Peyer's patch (tissue), 4 donors: ENCODE data around the gene IGF2R. TPM values are rescaled to one million over a fixed set of nuclear protein-coding genes. Genes with fewer than 3 reads are reported as not detected.

Experiments used
- DNase-seq, 3 donors: peaks; one replicate each; pipeline ENCODE4 v3.0.0-alpha.2; 2017 to 2019
- H3K27ac ChIP-seq, 4 donors: fragments of 200-600 bp; sonication (generic); one replicate each; pipeline ENCODE4 v1.5.1; 2016 to 2019
- H3K27me3 ChIP-seq, 2 donors: fragments of 200-600 bp; sonication (generic); one replicate each; pipeline ENCODE4 v1.5.1; 2019
- H3K36me3 ChIP-seq, 3 donors: fragments of 200-600 bp; sonication (generic); one replicate each; pipeline ENCODE4 v1.5.1; 2016 to 2019
- H3K4me1 ChIP-seq, 4 donors: fragments of 200-600 bp; sonication (generic); one replicate each; pipeline ENCODE4 v1.5.1; 2016 to 2019
- H3K4me3 ChIP-seq, 4 donors: fragments of 200-600 bp; sonication (generic); 1 replicate in 3 of 4; 2 replicates in 1 of 4; pipeline ENCODE4 v1.5.1; 2016 to 2019; ENCODE audit warnings: mild to moderate bottlenecking in 1 of 4
- H3K9me3 ChIP-seq, 4 donors: fragments of 200-600 bp; sonication (generic); one replicate each; pipeline ENCODE4 v1.5.1; 2016 to 2019; ENCODE audit warnings: mild to moderate bottlenecking in 1 of 4
- POLR2A ChIP-seq, 2 donors: fragments of 450-650 bp; IDR thresholded peaks; one replicate each; pipeline ENCODE4 v1.5.1; 2017; ENCODE audit warnings: antibody characterized with exemption in 2 of 2, mild to moderate bottlenecking in 2 of 2, moderate library complexity in 2 of 2
- total RNA-seq, 4 donors: library from RNA; depleted of rRNA; stranded (reverse); fragments of >200 nt; gene quantifications; one replicate each; pipeline ENCODE4 v1.1.0, GENCODE V29; 2016
- TF ChIP-seq, protein P1 (sequence below), 6 experiments: fragments of 450-650 bp in 4 of 6; fragments of 200-600 bp in 2 of 6; sonication (generic) in 1 of 6; IDR thresholded peaks; one replicate each; pipeline ENCODE4 v1.5.1; 2017 to 2019; ENCODE audit warnings: antibody characterized with exemption in 6 of 6, mild to moderate bottlenecking in 3 of 6, moderate library complexity in 1 of 6

The IGF2R gene
- total RNA-seq, 4 donors from 2014 or later: 48.7 to 86.5 (median 82.3) TPM

GRCh38 chr6:160156842-160157241, 188.0 kb downstream of the IGF2R start:
- H3K4me3 ChIP-seq: no peak overlapping the region
- H3K27ac ChIP-seq: no peak overlapping the region
- DNase-seq: no peak
- no peaks in the 10 kb centered on the region for H3K27me3 ChIP-seq
- H3K9me3 ChIP-seq: peaks cover 0 to 6% (median 0%) of the 10 kb centered on the region in 4 donors
- no peaks in the 10 kb centered on the region for H3K36me3 ChIP-seq
- no peaks in the 10 kb centered on the region for H3K4me1 ChIP-seq
- TF ChIP-seq, protein P1, sequence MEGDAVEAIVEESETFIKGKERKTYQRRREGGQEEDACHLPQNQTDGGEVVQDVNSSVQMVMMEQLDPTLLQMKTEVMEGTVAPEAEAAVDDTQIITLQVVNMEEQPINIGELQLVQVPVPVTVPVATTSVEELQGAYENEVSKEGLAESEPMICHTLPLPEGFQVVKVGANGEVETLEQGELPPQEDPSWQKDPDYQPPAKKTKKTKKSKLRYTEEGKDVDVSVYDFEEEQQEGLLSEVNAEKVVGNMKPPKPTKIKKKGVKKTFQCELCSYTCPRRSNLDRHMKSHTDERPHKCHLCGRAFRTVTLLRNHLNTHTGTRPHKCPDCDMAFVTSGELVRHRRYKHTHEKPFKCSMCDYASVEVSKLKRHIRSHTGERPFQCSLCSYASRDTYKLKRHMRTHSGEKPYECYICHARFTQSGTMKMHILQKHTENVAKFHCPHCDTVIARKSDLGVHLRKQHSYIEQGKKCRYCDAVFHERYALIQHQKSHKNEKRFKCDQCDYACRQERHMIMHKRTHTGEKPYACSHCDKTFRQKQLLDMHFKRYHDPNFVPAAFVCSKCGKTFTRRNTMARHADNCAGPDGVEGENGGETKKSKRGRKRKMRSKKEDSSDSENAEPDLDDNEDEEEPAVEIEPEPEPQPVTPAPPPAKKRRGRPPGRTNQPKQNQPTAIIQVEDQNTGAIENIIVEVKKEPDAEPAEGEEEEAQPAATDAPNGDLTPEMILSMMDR (IDR thresholded peaks at IDR 0.05): no peak
- TF ChIP-seq POLR2A (IDR thresholded peaks at IDR 0.05): no peak

DNA sequence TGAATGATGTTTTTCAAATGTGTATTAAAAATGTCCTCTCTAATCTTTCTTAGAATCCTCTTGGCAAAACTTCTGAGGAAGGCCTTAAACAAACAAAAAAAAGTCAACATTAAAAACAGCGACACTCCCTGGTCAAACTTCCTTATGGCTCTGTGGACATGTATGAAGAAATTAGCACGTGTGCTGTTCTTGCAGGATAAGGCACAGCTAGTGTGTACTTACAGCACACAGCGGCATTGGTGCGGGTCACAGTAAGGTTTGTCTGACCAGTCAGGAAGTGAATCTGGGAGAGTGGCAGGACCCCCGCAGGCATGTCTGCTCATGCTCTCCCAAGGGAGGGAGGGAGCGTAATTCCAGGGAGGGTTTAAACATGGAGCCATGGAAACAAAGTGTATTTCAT, 191.6 kb downstream of the IGF2R start:
- DNase-seq: no peak
- H3K9me3 ChIP-seq: no peaks in the 10 kb centered on the region
- H3K27me3 ChIP-seq: no peaks in the 10 kb centered on the region
- peaks cover 0 to 4% (median 0%) of the 10 kb centered on the region in 4 donors for H3K4me1 ChIP-seq
- TF ChIP-seq POLR2A (IDR thresholded peaks at IDR 0.05): no peak
- TF ChIP-seq, protein P1 (IDR thresholded peaks at IDR 0.05): peak in 3 of 6 experiments; percentile 36 to 40 (median 39)
- no peaks in the 10 kb centered on the region for H3K36me3 ChIP-seq
- H3K27ac ChIP-seq: no peak overlapping the region
- H3K4me3 ChIP-seq: no peak overlapping the region

Other genes starting within 250 kb of the IGF2R start
- gene WTAP, start 241.6 kb upstream of the IGF2R start, total RNA-seq: 100 to 1,000 TPM in 1 of 4 donors, 10 to 100 TPM in 3; 65.0 to 105 (median 88.5) TPM
- 10 to 100 TPM in 3 of 4 donors, 1 to 10 TPM in 1; 6.6 to 22.2 (median 16.5) TPM for gene ACAT2, start 207.0 kb upstream of the IGF2R start, total RNA-seq
- 100 to 1,000 TPM in 3 of 4 donors, 10 to 100 TPM in 1; 68.8 to 233 (median 135) TPM for gene TCP1, start 179.5 kb upstream of the IGF2R start, total RNA-seq
- 10 to 100 TPM; 25.1 to 58.5 (median 35.7) TPM for gene MRPL18, start 178.6 kb upstream of the IGF2R start, total RNA-seq
- not detected for gene PNLDC1, start 168.8 kb upstream of the IGF2R start, total RNA-seq
- not detected for gene MAS1, start 78.1 kb upstream of the IGF2R start, total RNA-seq
- gene SLC22A1, start 152.7 kb downstream of the IGF2R start, total RNA-seq: 1 to 10 TPM in 3 of 4 donors, not detected in 1; 1.1 to 8.2 (median 4.7) TPM